Measurements from ENCODE around the gene CD53. TPM values are rescaled to one million over a fixed set of nuclear protein-coding genes. Genes with fewer than 3 reads are reported as not detected.

CD53 gene
- total and polyA plus RNA-seq, 9 of the 15 experiments (the other 6 are each of a cell fraction or from before 2014, with no cell fraction given): 63.5 to 220 (median 131) TPM

- TF ChIP-seq, protein P1, sequence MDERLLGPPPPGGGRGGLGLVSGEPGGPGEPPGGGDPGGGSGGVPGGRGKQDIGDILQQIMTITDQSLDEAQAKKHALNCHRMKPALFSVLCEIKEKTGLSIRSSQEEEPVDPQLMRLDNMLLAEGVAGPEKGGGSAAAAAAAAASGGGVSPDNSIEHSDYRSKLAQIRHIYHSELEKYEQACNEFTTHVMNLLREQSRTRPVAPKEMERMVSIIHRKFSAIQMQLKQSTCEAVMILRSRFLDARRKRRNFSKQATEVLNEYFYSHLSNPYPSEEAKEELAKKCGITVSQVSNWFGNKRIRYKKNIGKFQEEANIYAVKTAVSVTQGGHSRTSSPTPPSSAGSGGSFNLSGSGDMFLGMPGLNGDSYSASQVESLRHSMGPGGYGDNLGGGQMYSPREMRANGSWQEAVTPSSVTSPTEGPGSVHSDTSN (CRISPR knock-in tag; IDR thresholded peaks at IDR 0.05; ENCODE audit: low read depth): no peak
- TF ChIP-seq, protein P1 (tag; conservative IDR thresholded peaks at IDR 0.05; ENCODE audit: low read depth): no peak
- TF ChIP-seq ZBTB43 (CRISPR knock-in tag; IDR thresholded peaks at IDR 0.05): 0 out of 2 replicates have a peak, but pooled peaks have one; percentile 8
- TF ChIP-seq PML (IDR thresholded peaks at IDR 0.05; ENCODE audit: low read length): no peak
- TF ChIP-seq RBM17 (IDR thresholded peaks at IDR 0.05; ENCODE audit: borderline replicate concordance, low read depth, low read length): no peak
- no peak for TF ChIP-seq KLF1 (tag; IDR thresholded peaks at IDR 0.05)
- TF ChIP-seq SPI1 (IDR thresholded peaks at IDR 0.05; ENCODE audit: borderline replicate concordance, low read depth, low read length): peak; percentile 95
- TF ChIP-seq SMARCA4 (IDR thresholded peaks at IDR 0.05): peak; percentile 93
- no peak for TF ChIP-seq RHOXF2B (CRISPR knock-in tag; conservative IDR thresholded peaks at IDR 0.05)
- TF ChIP-seq ZNF717 (CRISPR knock-in tag; IDR thresholded peaks at IDR 0.05): no peak
- no peak for TF ChIP-seq NONO (IDR thresholded peaks at IDR 0.05; ENCODE audit: low read depth in 2 of 2, low read length in 1 of 2)
- TF ChIP-seq AFF4 (CRISPR knock-in tag; IDR thresholded peaks at IDR 0.05): peak; percentile 83; the same call in 1 of the 2 replicates
- TF ChIP-seq PPARD (CRISPR knock-in tag; IDR thresholded peaks at IDR 0.05): no peak
- TF ChIP-seq ZBTB49 (CRISPR knock-in tag; IDR thresholded peaks at IDR 0.05; ENCODE audit: borderline replicate concordance): no peak
Measured at GRCh38 chr1:110879758-110880606, 7.0 kb downstream of the CD53 start (continued).

Measured in K562 (cell line).